Measurements from ENCODE around the gene SAC3D1.

- TF ChIP-seq CTCF (IDR thresholded peaks at IDR 0.05) (no peak), POLR2A (IDR thresholded peaks at IDR 0.05) (no peak)
These were observed 21.2 kb upstream of the SAC3D1 start for GRCh38 chr11:65019824-65020223.

Data from Peyer's patch (tissue), 4 donors.